Liver (tissue), 3 donors: ENCODE measurements around the gene PCDHGB3.

Experiments used
- ATF3 ChIP-seq: IDR thresholded peaks from 2 replicates; pipeline ENCODE4 v1.6.1; 2016; ENCODE audit warnings: antibody characterized with exemption
- CTCF ChIP-seq: fragments of 150-350 bp; IDR thresholded peaks from 2 replicates; pipeline ENCODE4 v1.5.1; 2017; ENCODE audit warnings: improper control_type of control experiment, low read depth, low read length; ENCODE audit not compliant: missing input control
- HNF4G ChIP-seq: IDR thresholded peaks from 2 replicates; pipeline ENCODE4 v1.6.1; 2016; ENCODE audit warnings: antibody characterized with exemption
- JUND ChIP-seq, 2 donors: IDR thresholded peaks; 2 replicates each; pipeline ENCODE4 v1.6.1; 2016; ENCODE audit warnings: antibody characterized with exemption in 2 of 2
- MAX ChIP-seq: IDR thresholded peaks from 2 replicates; pipeline ENCODE4 v1.6.1; 2016; ENCODE audit warnings: antibody characterized with exemption
- RAD21 ChIP-seq, 2 donors: IDR thresholded peaks; 2 replicates each; pipeline ENCODE4 v1.6.1; 2016; ENCODE audit warnings: antibody characterized with exemption in 2 of 2, mild to moderate bottlenecking in 2 of 2
- REST ChIP-seq: IDR thresholded peaks from 2 replicates; pipeline ENCODE4 v1.6.1; 2016; ENCODE audit warnings: antibody characterized with exemption, mild to moderate bottlenecking
- RXRA ChIP-seq, 2 donors: IDR thresholded peaks; 2 replicates each; pipeline ENCODE4 v1.6.1; 2017 to 2018; ENCODE audit warnings: antibody characterized with exemption in 2 of 2, mild to moderate bottlenecking in 1 of 2
- SP1 ChIP-seq: IDR thresholded peaks from 2 replicates; pipeline ENCODE4 v1.6.1; 2018; ENCODE audit warnings: antibody characterized with exemption, mild to moderate bottlenecking
- TAF1 ChIP-seq: conservative IDR thresholded peaks from 2 replicates; pipeline ENCODE4 v1.6.1; 2016; ENCODE audit warnings: antibody characterized with exemption, mild to moderate bottlenecking
- ZBTB33 ChIP-seq: IDR thresholded peaks from 2 replicates; pipeline ENCODE4 v1.6.1; 2016; ENCODE audit warnings: antibody characterized with exemption
- donor health status: healthy.
- donor health status: healthy.

GRCh38 chr5:141355641-141356040, 14.4 kb upstream of the PCDHGB3 start:
- TF ChIP-seq RAD21 (IDR thresholded peaks at IDR 0.05) (no peak), CTCF (no peak), SP1 (no peak), REST (no peak), TAF1 (no peak), HNF4G (no peak), RXRA (IDR thresholded peaks at IDR 0.05) (no peak), JUND (IDR thresholded peaks at IDR 0.05) (no peak), ZBTB33 (no peak), ATF3 (no peak), MAX (no peak)
